Measurements from ENCODE around the gene KCNJ1. TPM values are rescaled to one million over a fixed set of nuclear protein-coding genes. Genes with fewer than 3 reads are reported as not detected.

Gene KCNJ1
- total RNA-seq, 1 experiment from 2014 or later, result not detected

- no peak for DNase-seq (ENCODE audit: low read depth)
These were observed 42.7 kb downstream of the KCNJ1 start for GRCh38 chr11:128824191-128825049.

- no peak for DNase-seq (ENCODE audit: low read depth)
These were observed 43.3 kb downstream of the KCNJ1 start for GRCh38 chr11:128823753-128824152.

- DNase-seq (ENCODE audit: low read depth), result no peak
These were observed 45.0 kb downstream of the KCNJ1 start for GRCh38 chr11:128822130-128822529.

- no peak for DNase-seq (ENCODE audit: low read depth)
These were observed 45.5 kb downstream of the KCNJ1 start for GRCh38 chr11:128821556-128821955.

GRCh38 chr11:128819198-128819597 lies 47.9 kb downstream of the KCNJ1 start:
- no peak for DNase-seq (ENCODE audit: low read depth)

- peak; percentile 54 for DNase-seq (ENCODE audit: low read depth)
These were observed 52.0 kb downstream of the KCNJ1 start for GRCh38 chr11:128814856-128815705.

- no peak for DNase-seq (ENCODE audit: low read depth)
These were observed 53.4 kb downstream of the KCNJ1 start for GRCh38 chr11:128813729-128814128.

GRCh38 chr11:128810784-128811514 lies 56.1 kb downstream of the KCNJ1 start:
- no peak for DNase-seq (ENCODE audit: low read depth)

GRCh38 chr11:128809128-128809527 lies 58.0 kb downstream of the KCNJ1 start:
- DNase-seq (ENCODE audit: low read depth), result no peak

- no peak for DNase-seq (ENCODE audit: low read depth)
These were observed 59.2 kb downstream of the KCNJ1 start for GRCh38 chr11:128807909-128808308.

- no peak for DNase-seq (ENCODE audit: low read depth)
These were observed 60.4 kb downstream of the KCNJ1 start for GRCh38 chr11:128806506-128807261.

- no peak for DNase-seq (ENCODE audit: low read depth)
These were observed 62.6 kb downstream of the KCNJ1 start for GRCh38 chr11:128804481-128804880.

- no peak for DNase-seq (ENCODE audit: low read depth)
These were observed 63.4 kb downstream of the KCNJ1 start for GRCh38 chr11:128803449-128804245.

- DNase-seq (ENCODE audit: low read depth), result no peak
These were observed 64.1 kb downstream of the KCNJ1 start for GRCh38 chr11:128803011-128803410.

GRCh38 chr11:128802358-128802981 lies 64.6 kb downstream of the KCNJ1 start:
- peak; percentile 22 for DNase-seq (ENCODE audit: low read depth)

- no peak for DNase-seq (ENCODE audit: low read depth)
These were observed 66.2 kb downstream of the KCNJ1 start for GRCh38 chr11:128800871-128801417.

- no peak for DNase-seq (ENCODE audit: low read depth)
These were observed 70.8 kb downstream of the KCNJ1 start for GRCh38 chr11:128796270-128796669.

- peak; percentile 11 for DNase-seq (ENCODE audit: low read depth)
These were observed 76.9 kb downstream of the KCNJ1 start for GRCh38 chr11:128790196-128790595.

- DNase-seq (ENCODE audit: low read depth), result no peak
These were observed 77.5 kb downstream of the KCNJ1 start for GRCh38 chr11:128789497-128790150.

Data from LHCN-M2 (cell line).